ENCODE results near the gene NARS2.
A peak's percentile ranks its signal among the peaks of the same experiment; 100 is the strongest.

The NARS2 gene

GRCh38 chr11:78428773-78429172 is 145.9 kb downstream of the NARS2 start:
- no peak for DNase-seq

- no peak for DNase-seq
These were observed 146.4 kb downstream of the NARS2 start for GRCh38 chr11:78428266-78428636.

GRCh38 chr11:78427615-78428265 is 146.9 kb downstream of the NARS2 start:
- no peak for DNase-seq

- DNase-seq: no peak
These were observed 147.8 kb downstream of the NARS2 start for GRCh38 chr11:78426845-78427244.

GRCh38 chr11:78425399-78426070 is 149.1 kb downstream of the NARS2 start:
- no peak for DNase-seq

GRCh38 chr11:78424334-78425270 is 150.1 kb downstream of the NARS2 start:
- no peak for DNase-seq

GRCh38 chr11:78423241-78423640 is 151.4 kb downstream of the NARS2 start:
- no peak for DNase-seq

- DNase-seq: peak; percentile 26
These were observed 153.9 kb downstream of the NARS2 start for GRCh38 chr11:78420796-78421209.

GRCh38 chr11:78420255-78420764 is 154.4 kb downstream of the NARS2 start:
- peak; percentile 55 for DNase-seq

GRCh38 chr11:78419327-78419726 is 155.3 kb downstream of the NARS2 start:
- DNase-seq: no peak

GRCh38 chr11:78418584-78419211 is 156.0 kb downstream of the NARS2 start:
- peak; percentile 48 for DNase-seq

- DNase-seq: peak; percentile 93
These were observed 156.6 kb downstream of the NARS2 start for GRCh38 chr11:78417888-78418583.

- DNase-seq: peak; percentile 88
These were observed 157.3 kb downstream of the NARS2 start, which contains the start of gene GAB2 for GRCh38 chr11:78417175-78417887. Gene GAB2 (minus strand): TSS chr11:78417820. CDS start chr11:78417720, 100 bp downstream.

GRCh38 chr11:78416285-78417174 is 158.1 kb downstream of the NARS2 start:
- peak; percentile 83 for DNase-seq

- DNase-seq: no peak
These were observed 159.3 kb downstream of the NARS2 start for GRCh38 chr11:78415338-78415737.

- DNase-seq: peak; percentile 5
These were observed 160.2 kb downstream of the NARS2 start for GRCh38 chr11:78414321-78415051.

- no peak for DNase-seq
These were observed 166.0 kb downstream of the NARS2 start for GRCh38 chr11:78408619-78409018.

- DNase-seq: no peak
These were observed 168.0 kb downstream of the NARS2 start for GRCh38 chr11:78406568-78407196.

GRCh38 chr11:78405805-78406204 is 168.9 kb downstream of the NARS2 start:
- no peak for DNase-seq

All from NCI-H146 (cell line).